Embryonic facial prominence (tissue), 1 donor: Measurements from ENCODE around the gene THBS3.
"Not testable (repeated sequence)": the region's sequence is repeated elsewhere in the genome, so short reads cannot be mapped to it uniquely, and the experiment has no call there.

Source experiments
- DNase-seq: peaks from one replicate; pipeline ENCODE4 v3.0.0-alpha.2; 2016; ENCODE audit errors: extremely low spot score

THBS3 gene

DNA sequence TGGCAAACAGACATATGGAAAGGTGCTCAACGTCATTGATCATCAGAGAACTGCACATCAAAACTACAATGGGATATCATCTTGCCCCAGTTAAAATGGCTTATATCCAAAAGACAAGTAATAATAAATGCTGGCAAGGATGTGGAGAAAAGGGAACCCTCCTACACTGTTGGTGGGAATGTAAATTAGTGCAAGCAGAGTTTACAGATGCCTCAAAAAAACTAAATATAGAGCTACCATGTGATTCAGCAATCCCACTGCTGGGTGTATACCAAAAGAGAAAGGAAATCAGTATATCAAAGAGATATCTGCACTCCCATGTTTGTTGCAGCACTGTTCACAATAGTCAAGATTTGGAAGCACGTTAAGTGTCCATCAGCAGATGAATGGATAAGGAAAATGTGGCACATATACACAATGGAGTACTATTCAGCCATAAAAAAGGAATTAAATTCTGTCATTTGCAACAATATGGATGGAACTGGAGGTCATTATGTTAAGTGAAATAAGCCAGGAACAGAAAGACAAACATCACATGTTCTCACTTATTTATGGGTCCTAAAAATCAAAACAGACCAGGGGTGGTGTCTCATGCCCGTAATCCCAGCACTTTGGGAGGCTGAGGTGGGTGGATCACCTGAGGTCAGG, 51.6 kb downstream of the THBS3 start:
- DNase-seq = not testable (repeated sequence)
